ENCODE measurements around the gene BPIFB3. TPM values are rescaled to one million over a fixed set of nuclear protein-coding genes. Genes with fewer than 3 reads are reported as not detected.
A peak's percentile ranks its signal among the peaks of the same experiment; 100 is the strongest.

Gene BPIFB3
- total and polyA plus RNA-seq, 9 of the 15 experiments (the other 6 are each of a cell fraction or from before 2014, with no cell fraction given) = not detected

DNA sequence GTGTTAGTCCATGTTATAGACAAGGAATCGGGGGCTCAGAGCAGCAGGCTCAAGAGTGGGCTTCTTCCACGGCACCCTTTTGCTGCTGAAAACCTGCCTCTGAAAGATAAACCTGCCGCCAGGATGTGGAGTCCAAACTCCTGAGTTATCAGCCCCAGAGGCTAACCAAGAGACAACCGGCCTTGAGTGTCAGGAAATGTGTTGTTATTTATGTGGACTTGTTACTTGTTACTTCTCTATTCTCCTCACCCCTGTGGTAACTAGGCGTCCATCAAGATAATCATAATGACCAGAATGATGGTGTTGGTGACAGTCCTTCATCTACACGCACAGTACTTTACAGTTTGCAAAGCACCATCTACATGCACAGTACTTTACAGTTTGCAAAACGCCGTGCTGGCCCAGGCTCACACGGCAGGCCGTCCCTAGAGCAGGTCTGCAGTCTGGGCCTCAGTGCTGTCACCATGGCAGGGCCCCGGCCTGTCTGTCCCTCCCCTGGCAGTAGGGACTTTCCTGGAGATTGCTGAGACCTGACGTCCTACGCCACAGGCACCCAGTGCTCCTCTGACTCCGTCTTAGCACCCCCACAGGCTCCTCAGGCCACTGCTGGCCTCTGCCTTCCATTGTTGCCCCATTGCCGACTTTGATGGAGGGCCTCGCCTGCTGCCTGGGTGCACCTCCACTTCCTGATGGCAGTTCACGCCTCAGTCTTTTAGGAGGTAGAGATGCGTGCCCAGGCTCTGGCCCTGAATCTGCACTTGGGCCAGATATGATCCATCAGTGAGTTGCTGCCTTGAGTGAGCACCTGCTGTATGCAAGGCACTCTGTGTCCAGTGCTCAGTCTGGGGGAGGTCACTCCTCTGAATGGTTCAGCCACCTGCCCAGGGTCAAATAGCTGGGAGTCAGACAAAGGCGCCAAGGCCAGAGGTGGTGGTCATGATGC is 16.7 kb downstream of the BPIFB3 start:
- no peak overlapping the region for H3K4me3 ChIP-seq
- no peaks in the 10 kb centered on the region for H3K9me3 ChIP-seq (replicated peaks; ENCODE audit: control insufficient read depth, insufficient read depth, low read depth, low read length)
- no peaks in the 10 kb centered on the region for H4K20me1 ChIP-seq (replicated peaks; ENCODE audit: control insufficient read depth, insufficient read depth, low read length)
- ChIA-PET POLR2A (no interaction called here), CTCF (ENCODE audit: low intra/inter-chr PET ratio) (no interaction called here)
- no peak overlapping the region for H3K27ac ChIP-seq (ENCODE audit: extremely low read depth, low read depth, low read length)
- no TSS peak for BruUV-seq (replicated peaks)
- 1% methylated on average over 18 of the region's 19 CpGs for WGBS (ENCODE audit: insufficient coverage, low coverage, missing lambda C conversion rate)
- H3K27me3 ChIP-seq (ENCODE audit: control insufficient read depth in 2 of 2, insufficient read depth in 2 of 2, low read length in 2 of 2) = peaks cover 20 to 39% of the 10 kb centered on the region in 2 experiments; a peak in 4 of 5 replicates
- H3K79me2 ChIP-seq (ENCODE audit: control insufficient read depth, insufficient read depth, low read length) = no peaks in the 10 kb centered on the region
- intact Hi-C loops (cut with micrococcal nuclease) (no loop called here), in situ Hi-C loops (cut with MboI) (no loop called here)
- no peak overlapping the region for H3K9ac ChIP-seq (ENCODE audit: insufficient read depth in 1 of 2, low read depth in 2 of 2, low read length in 2 of 2)
- H2AFZ ChIP-seq (ENCODE audit: low read depth, low read length) = no peak overlapping the region
- DNase-seq (ENCODE audit: extremely low read depth in 1 of 4, low spot score in 3 of 4) (no peak), ATAC-seq (no peak), FAIRE-seq (peak; percentile 6)
- H3K36me3 ChIP-seq (ENCODE audit: control insufficient read depth, insufficient read depth, low read length) = no peaks in the 10 kb centered on the region
- H3K4me2 ChIP-seq (ENCODE audit: insufficient read depth, low read length) = no peak overlapping the region
- TF ChIP-seq HMG20B (CRISPR knock-in tag; IDR thresholded peaks at IDR 0.05) (no peak), ZKSCAN8 (CRISPR knock-in tag; IDR thresholded peaks at IDR 0.05) (peak; percentile 73; the same call in 1 of the 2 replicates), CEBPG (CRISPR knock-in tag; IDR thresholded peaks at IDR 0.05) (no peak), CEBPG (tag; conservative IDR thresholded peaks at IDR 0.05 in 1 of 2, IDR thresholded peaks at IDR 0.05 in 1 of 2) (no peak), MEF2A (IDR thresholded peaks at IDR 0.05; ENCODE audit: control insufficient read depth, low read depth, low read length) (no peak), NFXL1 (CRISPR knock-in tag; IDR thresholded peaks at IDR 0.05) (no peak), CTBP1 (IDR thresholded peaks at IDR 0.05; ENCODE audit: borderline replicate concordance) (no peak)
- no peaks in the 10 kb centered on the region for H3K4me1 ChIP-seq (replicated peaks in 1 of 2; ENCODE audit: control insufficient read depth in 2 of 2, insufficient read depth in 2 of 2, low read length in 2 of 2)
- no peaks in the 10 kb centered on the region for H3K9me1 ChIP-seq (ENCODE audit: control insufficient read depth, insufficient read depth, low read length)
